H9 (cell line): ENCODE measurements around the gene LRTM2. TPM values are rescaled to one million over a fixed set of nuclear protein-coding genes. Genes with fewer than 3 reads are reported as not detected.

Experiments used
- DNase-seq: peaks from one replicate; pipeline ENCODE4 v3.0.0-alpha.2; 2017
- H2AFZ ChIP-seq: one replicate; pipeline ENCODE4 v1.6.1; 2013; ENCODE audit warnings: mild to moderate bottlenecking, low read length, control low read depth, moderate library complexity
- H2AK5ac ChIP-seq: 2 replicates; pipeline ENCODE4 v1.6.1; 2013; ENCODE audit warnings: low read length, control low read depth, mixed read lengths; ENCODE audit not compliant: insufficient read length
- H2BK120ac ChIP-seq: one replicate; pipeline ENCODE4 v1.6.1; 2013; ENCODE audit warnings: low read depth, mild to moderate bottlenecking, low read length, control low read depth, inconsistent platforms; ENCODE audit not compliant: poor library complexity, severe bottlenecking
- H2BK12ac ChIP-seq: 2 replicates; pipeline ENCODE4 v1.6.1; 2013; ENCODE audit warnings: low read length, control low read depth, mixed read lengths, low read depth; ENCODE audit not compliant: insufficient read length
- H2BK15ac ChIP-seq: 2 replicates; pipeline ENCODE4 v1.6.1; 2013; ENCODE audit warnings: low read depth, low read length, control low read depth
- H2BK20ac ChIP-seq: one replicate; pipeline ENCODE4 v1.6.1; 2013; ENCODE audit warnings: low read depth, mild to moderate bottlenecking, low read length, control low read depth, inconsistent platforms; ENCODE audit not compliant: poor library complexity, severe bottlenecking
- H2BK5ac ChIP-seq: 2 replicates; pipeline ENCODE4 v1.6.1; 2013; ENCODE audit warnings: low read length, control low read depth, mixed read lengths; ENCODE audit not compliant: insufficient read length
- H3K14ac ChIP-seq: 2 replicates; pipeline ENCODE4 v1.6.1; 2013; ENCODE audit warnings: low read length, control low read depth; ENCODE audit not compliant: insufficient read depth
- H3K18ac ChIP-seq: 2 replicates; pipeline ENCODE4 v1.6.1; 2013; ENCODE audit warnings: low read depth, mild to moderate bottlenecking, mixed read lengths, low read length, control low read depth; ENCODE audit not compliant: insufficient read length
- H3K23ac ChIP-seq: 2 replicates; pipeline ENCODE4 v1.6.1; 2013; ENCODE audit warnings: low read length, control low read depth, mixed read lengths, low read depth; ENCODE audit not compliant: insufficient read length
- H3K23me2 ChIP-seq: 2 replicates; pipeline ENCODE4 v1.6.1; 2013; ENCODE audit warnings: low read depth, mild to moderate bottlenecking, mixed read lengths, low read length, control low read depth; ENCODE audit not compliant: insufficient read length, poor library complexity, severe bottlenecking
- H3K27ac ChIP-seq: 2 replicates; pipeline ENCODE4 v1.5.1; 2013; ENCODE audit warnings: low read length, control low read depth, mixed read lengths, low read depth; ENCODE audit not compliant: insufficient read length
- H3K27me3 ChIP-seq: 2 replicates; pipeline ENCODE4 v1.6.1; 2013; ENCODE audit warnings: low read length, control low read depth, inconsistent platforms; ENCODE audit not compliant: insufficient read depth
- H3K4ac ChIP-seq: 2 replicates; pipeline ENCODE4 v1.6.1; 2013; ENCODE audit warnings: low read depth, mild to moderate bottlenecking, control low read depth, inconsistent platforms, low read length, moderate library complexity
- H3K4me1 ChIP-seq: 2 replicates; pipeline ENCODE4 v1.6.1; 2013; ENCODE audit warnings: low read length, control low read depth, inconsistent platforms; ENCODE audit not compliant: insufficient read depth
- H3K4me2 ChIP-seq: 2 replicates; pipeline ENCODE4 v1.6.1; 2013; ENCODE audit warnings: low read length, control low read depth, mixed read lengths; ENCODE audit not compliant: insufficient read length, insufficient read depth
- H3K56ac ChIP-seq: 2 replicates; pipeline ENCODE4 v1.6.1; 2013; ENCODE audit warnings: low read depth, mild to moderate bottlenecking, mixed read lengths, low read length, control low read depth; ENCODE audit not compliant: insufficient read length
- H3K79me1 ChIP-seq: 2 replicates; pipeline ENCODE4 v1.6.1; 2013; ENCODE audit warnings: low read depth, mild to moderate bottlenecking, moderate library complexity, low read length, control low read depth, inconsistent platforms; ENCODE audit not compliant: insufficient read depth, poor library complexity, severe bottlenecking
- H3K79me2 ChIP-seq: 2 replicates; pipeline ENCODE4 v1.6.1; 2013; ENCODE audit warnings: low read length, control low read depth, inconsistent platforms; ENCODE audit not compliant: insufficient read depth
- H3K9ac ChIP-seq: 2 replicates; pipeline ENCODE4 v1.6.1; 2013; ENCODE audit warnings: low read length, control low read depth, mixed read lengths; ENCODE audit not compliant: insufficient read length; ENCODE audit errors: extremely low read depth
- H3K9me3 ChIP-seq: one replicate; pipeline ENCODE4 v1.6.1; 2013; ENCODE audit warnings: low read depth, low read length, inconsistent platforms; ENCODE audit not compliant: control insufficient read depth
- H3T11ph ChIP-seq: one replicate; pipeline ENCODE4 v1.6.1; 2013; ENCODE audit warnings: mild to moderate bottlenecking, low read length, control low read depth, inconsistent platforms
- H4K20me1 ChIP-seq: one replicate; pipeline ENCODE4 v1.6.1; 2013; ENCODE audit not compliant: control insufficient read depth, insufficient read length, insufficient read depth
- H4K5ac ChIP-seq: 2 replicates; pipeline ENCODE4 v1.6.1; 2013; ENCODE audit warnings: low read depth, mild to moderate bottlenecking, mixed read lengths, low read length, control low read depth; ENCODE audit not compliant: insufficient read length
- H4K8ac ChIP-seq: replicated peaks from 2 replicates; pipeline ENCODE4 v1.6.1; 2013; ENCODE audit warnings: low read length, control low read depth, mixed read lengths, low read depth; ENCODE audit not compliant: insufficient read length
- H4K91ac ChIP-seq: 2 replicates; pipeline ENCODE4 v1.6.1; 2013; ENCODE audit warnings: low read depth, mild to moderate bottlenecking, moderate library complexity, mixed read lengths, low read length, control low read depth; ENCODE audit not compliant: insufficient read length
- H3K27ac Mint-ChIP-seq, 3 experiments: 2 replicates in 2 of 3; 3 replicates in 1 of 3; pipeline ENCODE4 v1.8.0; 2020 to 2021; ENCODE audit warnings: mixed read lengths in 3 of 3, mild to moderate bottlenecking in 1 of 3, moderate library complexity in 1 of 3
- H3K27me3 Mint-ChIP-seq: 2 replicates; pipeline ENCODE4 v1.8.0; 2021; ENCODE audit warnings: low read depth, mild to moderate bottlenecking, moderate library complexity, mixed read lengths
- H3K36me3 Mint-ChIP-seq, 3 experiments: 2 replicates in 2 of 3; 3 replicates in 1 of 3; pipeline ENCODE4 v1.8.0; 2020 to 2021; ENCODE audit warnings: low read depth in 3 of 3, mixed read lengths in 3 of 3; ENCODE audit not compliant: insufficient read depth in 1 of 3
- H3K4me1 Mint-ChIP-seq, 2 experiments: 2 replicates each; pipeline ENCODE4 v1.8.0; 2020; ENCODE audit warnings: mixed read lengths in 2 of 2
- H3K4me3 Mint-ChIP-seq, 2 experiments: 2 replicates in 1 of 2; 3 replicates in 1 of 2; pipeline ENCODE4 v1.8.0; 2020 to 2021; ENCODE audit warnings: mild to moderate bottlenecking in 2 of 2, mixed read lengths in 2 of 2, moderate library complexity in 1 of 2
- H3K9me3 Mint-ChIP-seq, 2 experiments: 2 replicates in 1 of 2; 3 replicates in 1 of 2; pipeline ENCODE4 v1.8.0; 2020; ENCODE audit warnings: mild to moderate bottlenecking in 2 of 2, mixed read lengths in 2 of 2, moderate library complexity in 1 of 2
- WGBS: extraction: QIAGEN DNeasy Blood & Tissue Kit; methylation state at CpG from one replicate; pipeline ENCODE4 v1.1.7; 2013; ENCODE audit warnings: missing lambda C conversion rate, low lambda C conversion rate, mixed read lengths; ENCODE audit not compliant: insufficient read length; ENCODE audit errors: extremely low coverage; 5-methylcytosine and 5-hydroxymethylcytosine counted together
- total RNA-seq: library from RNA; stranded (reverse); gene quantifications from 2 replicates; pipeline ENCODE4 v1.2.1, GENCODE V29; 2021
- TF ChIP-seq, protein P1 (sequence below): fragments of 200-600 bp; sonication (generic); conservative IDR thresholded peaks from 3 replicates; pipeline ENCODE4 v1.8.0; 2021; ENCODE audit warnings: antibody characterized with exemption, mild to moderate bottlenecking

LRTM2 gene
- total RNA-seq, 1 experiment from 2014 or later, result not detected

DNA sequence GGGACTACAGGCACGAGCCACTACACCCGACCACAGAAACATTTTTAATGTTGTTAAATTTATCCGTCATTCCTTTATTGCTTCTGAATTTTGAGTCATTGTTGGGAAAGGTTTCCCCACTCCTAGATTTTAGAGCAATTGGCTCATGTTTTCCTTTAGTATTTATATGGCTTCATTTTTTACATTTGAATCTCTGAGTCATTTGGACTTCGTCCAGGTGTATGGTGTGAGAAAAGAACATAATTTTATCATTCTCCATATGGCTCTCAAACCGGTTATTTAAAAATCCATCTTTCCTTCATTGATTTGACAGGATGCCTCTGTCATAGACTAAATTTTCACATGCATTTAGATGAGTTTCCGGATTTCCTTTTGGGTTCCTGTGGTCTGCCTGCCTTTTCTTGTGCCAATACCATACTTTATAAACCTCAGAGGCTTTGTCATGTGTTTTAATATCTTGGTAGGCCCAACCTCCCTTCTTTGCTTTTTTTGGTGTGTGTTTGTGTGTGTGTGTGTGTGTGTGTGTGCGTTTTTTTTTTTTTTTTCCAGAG lies 30.9 kb downstream of the LRTM2 start:
- no peaks in the 10 kb centered on the region for H3K36me3 Mint-ChIP-seq
- DNase-seq, result no peak
- Histone ChIP-seq H3K27ac (no peak overlapping the region), H3K27me3 (no peaks in the 10 kb centered on the region), H3K18ac (no peak overlapping the region), H3K14ac (no peak overlapping the region), H3T11ph (no peak overlapping the region), H4K5ac (no peak overlapping the region), H3K4me1 (peaks cover 3% of the 10 kb centered on the region; the same call in 1 of the 2 replicates), H4K8ac (no peak overlapping the region), H4K91ac (no peak overlapping the region), H3K23me2 (no peaks in the 10 kb centered on the region), H3K79me1 (no peaks in the 10 kb centered on the region), H2BK5ac (no peak overlapping the region), H2BK120ac (no peak overlapping the region), H3K4ac (no peak overlapping the region), H2BK12ac (no peak overlapping the region), H2AK5ac (no peak overlapping the region), H2BK20ac (no peak overlapping the region), H2BK15ac (no peak overlapping the region), H3K79me2 (no peaks in the 10 kb centered on the region), H3K9me3 (no peaks in the 10 kb centered on the region), H3K4me2 (no peak overlapping the region), H3K23ac (no peak overlapping the region), H4K20me1 (no peaks in the 10 kb centered on the region), H3K56ac (no peak overlapping the region), H2AFZ (no peak overlapping the region), H3K9ac (no peak overlapping the region)
- H3K27me3 Mint-ChIP-seq, result peaks cover 4% of the 10 kb centered on the region
- peaks cover 0 to 11% of the 10 kb centered on the region in 2 experiments; a peak in 2 of 4 replicates for H3K4me1 Mint-ChIP-seq
- H3K27ac Mint-ChIP-seq, result no peak overlapping the region
- H3K9me3 Mint-ChIP-seq, result no peaks in the 10 kb centered on the region
- WGBS, result no CpG with 5 or more reads among the region's 7 CpGs
- TF ChIP-seq, protein P1, sequence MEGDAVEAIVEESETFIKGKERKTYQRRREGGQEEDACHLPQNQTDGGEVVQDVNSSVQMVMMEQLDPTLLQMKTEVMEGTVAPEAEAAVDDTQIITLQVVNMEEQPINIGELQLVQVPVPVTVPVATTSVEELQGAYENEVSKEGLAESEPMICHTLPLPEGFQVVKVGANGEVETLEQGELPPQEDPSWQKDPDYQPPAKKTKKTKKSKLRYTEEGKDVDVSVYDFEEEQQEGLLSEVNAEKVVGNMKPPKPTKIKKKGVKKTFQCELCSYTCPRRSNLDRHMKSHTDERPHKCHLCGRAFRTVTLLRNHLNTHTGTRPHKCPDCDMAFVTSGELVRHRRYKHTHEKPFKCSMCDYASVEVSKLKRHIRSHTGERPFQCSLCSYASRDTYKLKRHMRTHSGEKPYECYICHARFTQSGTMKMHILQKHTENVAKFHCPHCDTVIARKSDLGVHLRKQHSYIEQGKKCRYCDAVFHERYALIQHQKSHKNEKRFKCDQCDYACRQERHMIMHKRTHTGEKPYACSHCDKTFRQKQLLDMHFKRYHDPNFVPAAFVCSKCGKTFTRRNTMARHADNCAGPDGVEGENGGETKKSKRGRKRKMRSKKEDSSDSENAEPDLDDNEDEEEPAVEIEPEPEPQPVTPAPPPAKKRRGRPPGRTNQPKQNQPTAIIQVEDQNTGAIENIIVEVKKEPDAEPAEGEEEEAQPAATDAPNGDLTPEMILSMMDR, result no peak
- H3K4me3 Mint-ChIP-seq, result no peak overlapping the region
